GM12892 (cell line): ENCODE data around the gene SHBG.

Experiments
- POLR2A ChIP-seq: IDR thresholded peaks from 2 replicates; pipeline ENCODE4 v1.6.1; 2011; ENCODE audit warnings: low read depth, low read length, control low read depth
- POLR2AphosphoS5 ChIP-seq: IDR thresholded peaks from 2 replicates; pipeline ENCODE4 v1.6.1; 2011; ENCODE audit warnings: low read depth, low read length, control low read depth
- TAF1 ChIP-seq: IDR thresholded peaks from 2 replicates; pipeline ENCODE4 v1.6.1; 2011; ENCODE audit warnings: low read depth, mild to moderate bottlenecking, control low read depth, low read length, borderline replicate concordance

- TF ChIP-seq POLR2A (no peak), POLR2AphosphoS5 (no peak), TAF1 (no peak)
Measured at GRCh38 chr17:7586673-7587419, 43.1 kb upstream of the SHBG start.
